HG03469 (cell line): ENCODE data around the gene PSMB7.

ENCODE experiments used
- ATAC-seq: cut with Tn5 transposase; IDR thresholded peaks from one replicate; pipeline ENCODE4 v1.9.1; 2021; ENCODE audit warnings: mild to moderate bottlenecking, moderate library complexity, moderate number of reproducible peaks; ENCODE audit not compliant: unreplicated experiment

The PSMB7 gene

DNA sequence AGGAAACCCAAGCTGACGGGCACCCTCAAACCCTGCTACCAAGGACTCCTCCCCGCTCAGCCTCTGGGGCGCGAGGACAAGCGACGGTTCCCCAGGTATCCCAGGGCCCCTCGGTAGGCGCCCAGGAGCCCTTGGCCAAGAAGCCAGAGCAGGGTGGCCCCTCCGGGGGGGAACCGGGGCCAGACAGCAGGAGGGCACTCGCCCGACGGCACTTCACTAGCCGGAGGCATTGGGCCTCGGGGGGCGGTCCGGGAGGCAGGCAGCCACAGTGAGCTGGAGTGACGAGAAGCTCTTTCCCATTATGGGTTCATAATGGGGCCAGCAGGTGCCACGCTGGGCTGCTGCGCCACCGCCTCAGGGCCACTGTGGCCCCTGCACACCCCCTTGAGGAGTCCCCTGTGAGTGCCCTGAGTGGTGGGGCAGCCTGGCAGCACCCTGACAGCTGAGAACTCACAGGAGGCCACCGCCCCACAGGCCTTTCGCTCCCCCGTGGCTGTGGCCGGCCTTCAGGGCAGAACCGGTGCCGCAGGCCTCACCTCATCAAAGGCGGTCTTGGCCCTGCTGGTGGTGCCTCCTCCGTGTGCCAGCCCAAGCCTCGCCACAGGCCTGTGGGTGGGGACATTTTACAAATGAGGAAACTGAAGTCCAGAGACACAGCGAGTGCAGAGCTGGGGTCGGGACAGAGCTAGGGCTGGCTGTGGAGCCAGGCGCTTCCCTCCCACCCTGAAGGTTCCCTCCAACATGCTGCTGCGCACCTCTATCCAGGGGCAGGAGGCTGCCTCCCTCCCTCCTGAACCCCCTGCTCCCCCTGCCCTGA, 68.7 kb downstream of the PSMB7 start:
- no peak for ATAC-seq

DNA sequence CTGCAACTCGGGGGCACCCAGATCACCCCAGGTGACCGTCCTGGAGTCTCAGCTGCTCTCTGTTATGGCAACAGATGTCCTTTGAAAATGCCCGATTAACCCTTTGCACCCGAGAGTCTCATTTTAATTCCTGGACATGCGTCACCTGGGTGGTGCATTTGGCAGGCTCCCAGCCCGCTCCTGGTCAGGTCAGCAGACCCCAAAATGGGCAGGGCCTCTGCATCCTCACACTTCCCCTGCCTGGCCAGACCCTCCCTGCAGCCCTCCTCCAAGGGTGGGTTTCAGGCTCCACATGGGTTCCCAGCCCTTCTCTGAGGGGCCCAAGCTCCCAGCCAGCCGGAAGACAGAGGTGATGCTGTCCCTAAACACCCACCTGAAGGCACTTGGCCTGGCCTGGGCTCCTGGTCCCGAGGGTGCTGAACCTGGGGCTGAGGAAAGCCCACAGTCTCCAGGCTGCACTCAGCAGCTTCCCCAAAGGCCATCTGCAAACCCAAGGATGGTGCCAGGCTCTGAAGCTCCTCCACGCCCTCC, 69.4 kb downstream of the PSMB7 start:
- ATAC-seq: no peak

DNA sequence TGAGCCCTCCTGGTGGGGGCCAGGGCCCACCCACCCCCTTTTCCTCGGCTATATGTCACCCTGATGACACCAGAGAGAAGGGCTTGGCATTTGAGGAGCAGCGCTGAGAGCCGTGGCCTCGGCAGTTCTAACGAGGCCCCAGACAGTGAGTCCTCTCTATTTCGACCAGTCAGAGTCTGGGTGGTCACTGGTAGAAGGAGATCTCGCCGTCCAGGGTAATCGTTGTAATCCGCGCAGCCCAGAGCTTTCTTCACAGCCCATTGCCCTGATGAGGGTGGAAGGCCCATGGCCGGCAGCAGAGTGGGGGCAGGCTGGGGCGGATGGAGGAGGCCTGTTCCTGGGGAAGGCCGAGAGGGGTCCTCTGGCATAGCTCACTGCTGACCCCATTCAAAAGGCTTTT, 70.2 kb downstream of the PSMB7 start:
- no peak for ATAC-seq

DNA sequence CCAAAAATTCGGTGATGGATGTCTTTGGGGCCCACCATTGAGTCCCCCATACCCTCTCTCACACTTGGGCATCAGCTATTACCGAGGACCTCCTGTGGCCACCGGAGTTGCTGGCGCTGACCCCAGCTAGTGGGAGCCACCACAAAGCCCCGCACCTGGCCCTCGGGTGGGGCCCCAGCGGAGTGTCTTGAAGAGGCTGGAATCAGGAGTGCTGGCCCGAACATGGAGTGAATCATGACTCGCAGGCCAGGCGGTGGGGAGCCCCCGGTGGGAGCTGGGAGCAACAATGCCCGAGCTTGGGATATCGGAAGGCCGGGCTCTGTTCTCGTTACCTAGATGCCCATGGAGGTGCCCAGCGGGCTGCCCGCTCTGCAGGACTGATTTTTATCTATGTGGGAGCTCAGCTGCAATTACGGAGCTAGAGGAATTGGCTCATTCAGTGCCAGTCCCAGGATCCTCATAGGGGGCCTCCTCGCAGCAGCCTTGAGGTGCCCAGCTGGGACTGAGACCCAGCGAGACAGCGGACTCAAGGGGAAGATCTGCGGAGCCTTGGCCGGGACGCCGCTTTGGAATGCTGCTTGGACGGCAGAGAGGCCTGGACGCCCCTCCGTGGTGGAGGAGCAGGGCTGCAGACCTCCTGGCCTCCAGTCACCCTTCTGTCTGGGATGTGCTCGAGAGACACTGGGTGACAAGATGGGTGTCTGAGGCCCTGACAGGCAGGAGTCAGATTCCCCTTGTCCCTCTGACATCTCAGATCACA, 70.8 kb downstream of the PSMB7 start:
- no peak for ATAC-seq

DNA sequence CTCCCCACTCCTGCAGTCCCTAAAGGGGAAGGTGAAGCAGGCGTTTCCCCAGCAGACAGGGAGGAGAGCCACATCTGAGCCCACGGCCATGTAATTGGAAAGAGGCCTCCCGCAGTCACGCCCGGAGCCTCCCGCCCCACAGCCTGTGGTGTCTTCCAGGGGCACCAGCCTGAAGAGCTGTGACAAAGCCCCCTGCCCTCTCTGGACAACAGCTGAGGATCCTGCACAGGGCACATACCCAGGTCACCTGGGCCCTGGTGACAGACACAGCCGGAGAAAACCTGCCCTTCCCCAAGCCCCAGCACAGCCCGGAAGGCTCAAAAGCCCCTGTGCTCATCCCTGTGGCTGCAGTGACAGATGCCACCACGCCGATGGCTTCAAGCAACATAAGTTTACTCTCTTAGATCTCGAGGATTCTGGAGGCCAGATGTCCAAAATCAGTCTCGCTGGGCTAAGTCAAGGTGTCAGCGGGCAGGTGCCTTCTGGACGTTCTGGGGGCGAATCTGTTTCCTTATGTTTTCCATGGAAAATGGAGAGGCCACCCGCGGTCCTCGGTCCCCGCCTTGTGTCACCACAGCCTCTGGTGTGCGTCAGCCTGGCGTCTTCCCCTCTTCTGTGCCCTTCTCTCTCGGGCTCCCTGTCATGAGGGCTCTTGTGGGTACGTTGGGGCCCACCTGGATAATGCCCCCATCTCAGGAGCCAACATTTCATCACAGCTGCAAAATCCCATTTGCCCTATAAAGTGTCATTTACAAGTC, 71.5 kb downstream of the PSMB7 start:
- ATAC-seq: no peak

DNA sequence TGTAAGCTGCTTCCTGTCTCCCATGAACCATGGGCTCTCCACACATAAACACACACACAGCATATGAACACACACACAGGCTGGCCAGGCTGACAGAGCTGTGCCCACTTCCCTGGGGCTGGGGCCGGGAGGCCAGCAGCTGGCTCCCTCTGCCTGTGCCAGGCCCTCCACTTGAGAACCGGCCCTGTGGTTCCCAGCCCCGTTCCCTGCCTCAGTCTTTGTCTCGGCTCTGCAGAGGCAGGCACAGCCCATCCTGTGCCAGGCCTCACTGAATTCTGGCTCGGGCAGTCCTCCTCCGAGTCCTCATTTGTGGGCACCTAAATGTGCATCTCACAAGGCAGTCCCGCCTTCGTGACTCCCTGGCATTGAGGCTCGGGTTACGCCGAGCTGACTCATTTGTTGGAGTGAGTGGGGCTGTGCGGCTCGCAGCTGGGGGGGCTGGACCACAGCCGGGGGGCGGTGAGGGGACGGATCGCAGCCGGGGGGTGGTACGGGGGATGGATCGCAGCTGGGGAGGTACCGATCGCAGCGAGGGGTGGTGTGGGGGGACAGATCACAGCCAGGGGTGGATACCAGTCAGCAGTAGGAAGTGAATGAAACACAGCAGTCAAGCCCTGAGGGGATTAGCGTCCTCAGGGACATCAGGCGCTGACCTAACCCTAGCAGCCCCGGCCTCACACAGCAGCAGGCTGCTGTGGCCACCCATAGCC, 72.3 kb downstream of the PSMB7 start:
- no peak for ATAC-seq

DNA sequence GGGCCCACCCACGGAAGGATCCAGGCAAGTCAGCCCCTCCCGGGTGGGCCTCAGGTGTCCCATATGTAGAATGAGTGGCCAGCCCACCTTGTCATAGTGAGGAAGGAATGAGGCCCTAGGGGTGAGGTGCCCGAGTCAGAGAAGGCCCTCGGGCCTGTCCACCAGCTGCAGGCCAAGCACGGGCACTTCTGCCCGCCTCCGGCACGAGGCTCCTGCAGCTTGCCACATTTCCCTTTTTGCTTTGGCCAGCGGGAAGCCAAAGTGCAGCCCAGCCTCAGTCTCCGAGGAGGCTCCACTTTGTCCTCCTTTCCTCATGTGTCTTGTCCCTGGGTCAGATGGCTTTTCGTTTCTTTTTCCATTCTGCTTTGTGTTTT, 72.9 kb downstream of the PSMB7 start:
- ATAC-seq: no peak

DNA sequence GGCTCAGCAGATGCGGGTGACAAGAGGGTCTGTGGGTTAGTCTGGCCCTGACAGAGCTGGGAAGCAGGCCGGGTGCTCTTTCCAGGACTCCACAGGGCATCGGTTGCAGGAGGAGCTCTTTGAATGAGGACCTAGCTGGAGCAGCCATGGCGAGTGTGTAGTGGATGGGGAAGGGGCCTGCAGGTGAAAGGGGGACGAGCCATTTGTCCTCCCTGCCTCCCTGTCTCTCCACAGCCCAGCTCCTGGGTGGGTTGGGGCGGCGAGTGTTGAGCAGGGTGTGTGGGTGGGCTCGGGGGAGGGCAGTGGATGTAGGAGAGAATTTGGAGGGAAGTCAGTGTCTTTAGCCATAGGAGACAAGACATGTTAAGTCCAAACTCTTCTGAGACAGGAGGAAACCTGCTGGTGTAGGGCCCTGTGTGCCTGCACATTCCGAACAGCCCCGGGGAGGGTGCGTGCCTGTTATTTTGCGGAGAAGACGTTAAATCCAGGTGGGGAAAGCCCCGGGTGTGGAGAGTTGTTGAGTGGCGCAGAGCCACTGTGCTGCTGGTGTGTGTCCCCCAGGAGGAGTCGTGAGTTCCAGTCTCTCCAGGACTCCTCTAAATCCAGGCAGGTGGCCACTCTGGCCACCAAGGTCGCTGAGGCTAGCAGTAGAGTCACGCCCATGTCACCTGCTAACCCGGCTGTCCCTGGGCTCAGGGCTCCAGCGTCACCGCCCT, 73.6 kb downstream of the PSMB7 start:
- ATAC-seq: no peak

DNA sequence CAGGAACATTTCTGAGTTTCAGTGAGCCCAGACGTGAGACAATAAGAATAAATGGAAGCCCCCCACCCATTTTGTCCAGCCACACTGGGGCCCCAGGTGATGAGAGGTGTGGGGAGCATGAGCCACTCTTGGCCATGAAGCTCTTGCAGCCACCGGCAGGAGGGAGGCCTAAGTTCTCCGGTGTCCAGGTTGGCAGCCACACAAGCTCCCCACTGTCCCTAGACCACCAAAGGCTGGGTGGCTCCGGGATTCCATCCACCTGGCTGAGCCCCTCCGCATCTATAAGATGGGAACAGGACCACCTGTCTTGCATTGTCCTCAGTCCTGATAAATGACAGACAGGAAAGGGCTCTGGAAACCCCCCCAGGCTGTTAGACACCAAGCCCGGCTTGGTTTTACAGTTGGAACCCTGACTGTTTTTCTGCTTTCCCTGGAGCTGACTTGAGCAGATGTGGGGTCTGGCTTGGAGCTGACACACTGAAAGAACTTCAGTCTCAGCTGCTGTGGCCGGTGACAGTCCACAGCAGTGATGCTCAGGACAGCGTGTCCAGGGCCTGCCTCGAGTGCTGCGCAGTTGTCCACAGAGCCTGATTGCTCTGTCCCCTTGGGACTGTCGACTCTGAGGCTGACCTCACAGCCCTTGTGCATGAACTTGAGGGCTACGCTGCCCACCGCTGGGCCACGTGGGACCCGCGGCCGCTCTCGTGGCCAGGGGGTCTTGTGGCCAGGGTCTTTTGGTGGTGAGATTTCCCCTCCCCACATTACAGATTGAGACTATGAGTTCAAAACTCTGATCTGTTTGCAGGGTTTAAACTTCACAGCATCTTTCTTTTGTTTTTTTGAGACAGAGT, 74.8 kb downstream of the PSMB7 start:
- ATAC-seq: no peak

DNA sequence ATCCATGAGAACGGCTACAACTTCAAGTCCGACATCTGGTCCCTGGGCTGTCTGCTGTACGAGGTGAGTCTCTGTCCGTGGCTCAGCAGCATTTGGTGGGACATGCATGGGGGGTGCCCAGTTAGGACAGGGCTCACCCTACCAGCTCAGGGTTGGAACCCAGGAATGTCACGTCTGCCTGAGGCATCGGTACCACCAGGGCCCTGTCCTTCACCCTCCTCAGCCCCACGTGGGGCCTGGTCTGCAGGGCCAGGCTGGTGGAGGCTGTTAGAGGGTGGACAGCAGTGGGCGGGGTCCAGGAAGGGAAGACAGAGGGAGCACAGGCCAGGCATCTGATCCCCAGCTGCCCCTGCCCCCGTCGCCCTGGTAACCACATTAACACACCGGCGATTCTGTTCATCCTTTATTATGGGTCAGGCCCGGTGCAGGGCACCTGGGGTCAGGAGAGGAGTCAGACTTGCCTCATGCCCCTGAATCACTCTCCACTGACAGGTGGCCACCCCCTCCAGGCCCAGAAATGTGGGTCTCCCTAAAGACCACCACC, 75.6 kb downstream of the PSMB7 start:
- ATAC-seq: no peak

DNA sequence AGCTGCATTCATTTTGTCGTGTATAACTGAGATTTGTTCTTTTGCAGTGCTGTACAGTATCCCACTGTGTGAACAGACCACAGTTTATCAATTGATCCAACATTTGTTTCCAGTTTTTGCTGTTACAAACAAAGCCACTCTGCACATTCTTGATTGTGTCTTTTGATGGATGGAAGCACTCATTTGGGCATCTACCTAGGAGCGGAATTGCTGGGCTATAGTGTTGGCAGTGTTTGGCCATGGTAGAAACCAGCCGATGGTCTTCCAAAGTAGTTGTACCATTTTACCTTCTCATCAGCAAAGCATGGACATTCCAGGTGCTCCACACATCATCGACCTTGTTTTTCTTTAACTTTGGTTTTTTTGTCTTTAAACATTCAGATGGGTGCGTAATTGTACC, 77.7 kb downstream of the PSMB7 start:
- ATAC-seq: no peak

DNA sequence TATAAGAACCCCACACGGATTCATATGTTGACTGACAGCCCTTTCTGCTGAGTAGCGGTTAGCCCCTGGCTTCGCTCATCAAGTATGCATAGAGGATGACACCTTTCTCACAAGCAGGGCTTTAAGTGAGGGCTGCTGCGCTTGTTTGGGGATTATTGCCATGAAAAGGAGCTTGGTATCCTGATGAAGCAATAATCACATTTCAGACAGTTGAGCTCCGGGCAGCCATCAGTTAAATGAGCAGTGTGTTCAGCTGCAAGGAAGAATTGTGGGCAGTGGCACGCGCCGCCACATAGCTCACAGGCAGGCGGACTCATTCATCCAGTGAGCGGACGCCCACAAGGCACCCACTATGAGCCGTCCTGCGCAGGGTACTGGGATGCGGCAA, 79.9 kb downstream of the PSMB7 start:
- ATAC-seq: no peak

DNA sequence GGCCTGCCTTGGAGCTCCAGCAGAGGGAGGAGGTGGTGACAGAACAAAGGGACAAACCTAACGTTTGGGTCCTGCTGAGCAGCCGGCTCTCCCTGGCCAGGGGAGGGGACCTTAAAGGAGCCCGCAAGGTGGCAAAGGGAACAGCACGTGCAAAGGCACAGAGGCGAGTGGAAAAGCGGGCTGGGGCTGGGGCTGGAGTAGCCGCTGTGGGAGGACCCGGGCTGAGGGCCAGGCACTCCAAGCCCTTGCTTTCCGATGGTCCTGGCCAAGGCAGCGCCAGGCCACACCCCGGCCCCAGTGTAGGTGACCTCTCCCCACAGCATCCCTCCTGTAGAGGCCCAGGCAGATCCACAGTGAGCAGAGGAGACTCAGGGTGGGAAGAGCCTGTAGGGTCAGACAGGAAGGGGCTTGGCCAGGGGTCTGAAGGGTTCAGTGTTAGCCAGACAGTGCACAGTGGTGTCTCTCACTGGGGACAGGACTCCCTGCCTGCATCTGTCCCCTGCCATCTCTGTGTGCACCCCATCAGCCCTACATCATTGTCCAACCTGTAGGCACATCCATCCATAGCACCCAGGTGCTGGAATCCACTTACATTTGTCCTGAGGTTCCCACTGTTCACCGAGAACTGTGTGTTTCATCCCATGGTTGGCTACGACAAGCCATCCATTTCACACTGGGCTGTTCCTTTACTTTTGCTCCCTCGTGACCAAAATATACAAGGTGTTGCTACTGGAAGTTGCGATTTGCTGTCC, 80.5 kb downstream of the PSMB7 start:
- no peak for ATAC-seq

DNA sequence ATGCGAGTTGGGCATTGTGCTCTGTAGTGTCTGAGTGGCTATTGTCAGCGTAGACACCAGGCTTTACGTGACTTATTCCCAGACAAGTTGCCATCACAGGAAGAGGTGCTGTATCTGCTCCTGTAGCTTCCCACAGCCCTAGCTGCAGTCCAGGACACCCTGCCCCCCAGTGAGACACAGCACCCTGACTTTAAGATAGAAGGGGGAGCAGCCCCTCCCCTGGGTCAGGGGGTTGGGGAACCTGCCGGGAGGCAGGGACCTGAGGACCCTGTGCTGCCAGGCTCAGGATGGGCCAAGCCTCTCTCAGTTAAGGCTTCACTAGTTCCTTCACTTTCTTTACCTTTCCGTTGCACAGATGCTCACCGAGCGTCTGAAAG, 82.1 kb downstream of the PSMB7 start:
- no peak for ATAC-seq

DNA sequence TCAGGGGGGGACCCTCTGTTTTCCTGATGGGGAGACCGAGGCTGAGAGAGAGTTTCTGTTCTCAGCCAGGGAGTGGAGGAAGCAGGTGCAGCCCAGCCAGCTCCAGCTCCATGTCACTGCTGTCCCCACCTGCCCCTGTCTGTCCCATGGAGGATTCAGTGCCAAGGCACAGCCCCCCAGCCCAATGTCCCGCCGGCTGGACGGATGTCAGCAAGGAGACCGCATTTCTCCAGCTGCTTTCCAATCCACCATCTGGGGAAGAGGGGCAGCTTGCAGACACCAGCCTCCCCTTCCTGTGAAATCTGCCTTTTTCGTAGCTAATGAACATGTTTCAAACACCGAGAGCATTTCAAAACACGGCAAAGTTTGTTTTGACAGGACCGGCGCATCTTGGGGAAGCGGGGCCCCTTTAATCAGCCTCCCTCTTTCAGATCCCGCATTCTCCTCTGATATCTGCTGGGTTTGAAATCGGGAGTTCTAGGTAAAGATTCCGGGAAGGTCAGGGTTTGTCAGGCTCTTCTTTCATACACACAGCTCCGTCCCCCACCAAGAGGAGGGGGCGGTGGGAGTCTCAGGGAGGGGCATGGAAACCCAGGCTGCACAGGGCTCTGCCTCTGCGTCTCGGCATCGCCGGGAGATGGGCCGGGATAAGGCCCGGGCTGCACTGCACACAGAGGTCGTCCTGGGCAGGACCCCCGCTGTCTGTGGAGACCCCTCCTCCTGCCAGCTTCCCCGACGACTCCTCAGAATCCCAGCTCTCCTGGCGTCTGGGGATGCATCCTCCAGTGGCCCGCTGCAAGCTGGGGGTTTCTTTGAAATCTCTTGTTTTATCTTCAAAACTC, 82.7 kb downstream of the PSMB7 start:
- ATAC-seq: no peak

DNA sequence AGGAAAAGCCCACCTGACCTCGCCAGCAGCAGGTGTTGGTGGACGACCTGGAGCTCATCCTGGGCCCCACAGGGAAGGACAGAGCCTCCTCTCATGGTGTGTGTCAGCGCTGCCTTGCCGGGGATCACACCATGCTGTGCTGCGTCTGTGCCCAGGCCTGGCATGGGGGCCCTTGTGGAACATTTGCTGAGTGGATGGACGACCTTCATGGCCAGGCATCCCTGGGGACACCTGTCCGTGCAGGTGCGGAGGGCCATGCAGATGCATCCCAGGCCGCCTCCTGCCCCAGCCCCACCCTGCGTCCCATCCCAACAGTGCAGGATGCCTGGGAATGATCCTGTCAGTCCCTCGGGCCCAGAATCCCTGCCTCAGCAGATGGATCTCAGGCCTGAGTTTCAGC, 83.7 kb downstream of the PSMB7 start:
- no peak for ATAC-seq

DNA sequence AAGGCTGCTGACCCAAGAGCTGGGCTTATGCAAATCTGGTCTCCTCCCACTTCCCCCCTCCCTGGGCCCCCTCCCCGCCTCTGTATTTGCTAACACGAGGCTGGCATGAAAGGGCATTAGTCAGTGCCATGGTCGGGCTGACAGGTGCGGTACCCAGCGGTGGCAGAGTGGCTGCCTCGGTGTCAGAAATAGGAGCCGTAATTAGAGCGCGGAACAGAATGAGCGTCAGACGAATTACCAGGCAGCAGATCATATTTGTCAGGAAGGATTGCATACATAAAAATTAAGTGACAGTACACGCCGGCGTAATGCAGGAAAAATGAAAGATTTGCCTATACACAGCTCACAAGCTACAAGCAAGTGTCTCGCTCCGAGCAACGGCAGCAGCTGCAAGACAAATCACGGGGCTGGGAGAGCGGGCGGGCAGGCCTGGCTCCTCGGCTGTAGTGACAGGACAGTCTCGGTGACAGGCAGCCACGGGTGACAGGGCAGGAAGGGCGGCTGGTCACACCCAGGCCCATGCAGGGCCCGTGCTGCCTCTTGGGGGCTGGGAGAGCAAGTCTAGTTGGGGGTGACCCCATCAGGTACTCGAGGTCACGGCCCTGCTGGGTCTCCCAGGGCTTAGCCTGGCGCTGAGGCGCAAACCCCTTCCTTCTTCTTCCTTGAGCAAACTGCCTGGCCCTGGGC, 85.1 kb downstream of the PSMB7 start:
- ATAC-seq: no peak
